Esophagus squamous epithelium (tissue), 5 donors: Measurements from ENCODE around the gene TBXA2R. TPM values are rescaled to one million over a fixed set of nuclear protein-coding genes. Genes with fewer than 3 reads are reported as not detected.

Experiments
- DNase-seq: peaks from one replicate; lab custom pipeline; 2025; lab: John Stamatoyannopoulos, UW
- H3K27ac ChIP-seq, 4 donors: fragments of 200-600 bp; sonication (generic); one replicate each; pipeline ENCODE4 v1.5.1; 2016 to 2019; ENCODE audit warnings: mild to moderate bottlenecking in 1 of 4
- H3K27me3 ChIP-seq, 4 donors: fragments of 200-600 bp; sonication (generic); 1 replicate in 3 of 4; 2 replicates in 1 of 4; pipeline versions ENCODE4 v1.5.1 to v1.6.0; 2017 to 2021; ENCODE audit warnings: antibody characterized with exemption in 1 of 4
- H3K36me3 ChIP-seq, 3 donors: fragments of 200-600 bp; sonication (generic); one replicate each; pipeline ENCODE4 v1.5.1; 2016 to 2019
- H3K4me1 ChIP-seq, 3 donors: fragments of 200-600 bp; sonication (generic); one replicate each; pipeline ENCODE4 v1.5.1; 2017 to 2019
- H3K4me3 ChIP-seq, 4 donors: fragments of 200-600 bp; sonication (generic); 1 replicate in 3 of 4; 2 replicates in 1 of 4; pipeline ENCODE4 v1.5.1; 2016 to 2019; ENCODE audit warnings: mild to moderate bottlenecking in 2 of 4, moderate library complexity in 1 of 4
- H3K9me3 ChIP-seq, 3 donors: fragments of 200-600 bp; sonication (generic); one replicate each; pipeline ENCODE4 v1.5.1; 2016 to 2019
- POLR2A ChIP-seq, 4 donors: fragments of 450-650 bp; IDR thresholded peaks; one replicate each; pipeline ENCODE4 v1.6.1; 2017; ENCODE audit warnings: antibody characterized with exemption in 4 of 4, mild to moderate bottlenecking in 4 of 4, moderate library complexity in 3 of 4
- WGBS, 2 donors: methylation state at CpG; one replicate each; pipeline ENCODE4 v1.1.5; 2018; 5-methylcytosine and 5-hydroxymethylcytosine counted together
- intact Hi-C: fragments of 100-400 bp; cut with DNase I; formaldehyde crosslinking; loops from one replicate; pipeline ENCODE4 v1.15.0; 2022
- total RNA-seq, 4 donors: library from RNA; depleted of rRNA; stranded (reverse); fragments of >200 nt; gene quantifications; one replicate each; pipeline ENCODE4 v1.1.0, GENCODE V29; 2016
- TF ChIP-seq, protein P1 (sequence below), 6 experiments: fragments of 450-650 bp in 4 of 6; fragments of 200-600 bp in 2 of 6; sonication (generic) in 2 of 6; IDR thresholded peaks; one replicate each; pipeline ENCODE4 v1.5.1; 2016 to 2019; ENCODE audit warnings: antibody characterized with exemption in 6 of 6, mild to moderate bottlenecking in 4 of 6, moderate library complexity in 4 of 6
- donor health status: DM: yes; HTN: yes; CAD: no.

TBXA2R gene
- total RNA-seq, 4 donors from 2014 or later: 0.23 to 1.3 (median 0.45) TPM

DNA sequence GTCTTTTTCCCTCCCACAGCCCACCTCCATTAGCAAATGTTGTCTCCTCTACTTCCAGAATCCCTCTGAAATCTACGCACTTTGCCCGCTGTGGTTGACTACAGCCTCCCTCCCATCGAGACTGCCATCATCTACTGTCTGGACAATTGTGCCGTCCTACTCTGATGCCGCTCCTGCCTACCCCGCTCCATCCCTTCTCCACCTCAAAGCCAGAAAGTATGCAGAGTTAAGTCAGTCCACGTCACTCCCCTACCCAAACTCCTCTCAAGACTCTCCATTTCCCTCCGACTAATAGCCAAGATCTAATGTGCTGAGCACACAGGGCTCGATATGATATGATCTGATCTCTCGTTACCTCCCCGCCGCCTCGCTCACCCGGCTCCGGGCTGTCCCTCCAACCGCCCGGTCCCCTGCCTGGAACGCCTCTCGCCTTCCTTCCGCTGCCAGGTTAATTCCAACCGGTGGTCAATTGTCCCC is 19.4 kb upstream of the TBXA2R start:
- Histone ChIP-seq H3K4me3 (peak overlapping the region; percentile 86 to 99 (median 94)), H3K27me3 (no peaks in the 10 kb centered on the region), H3K36me3 (peaks cover 0 to 39% (median 9%) of the 10 kb centered on the region in 3 donors), H3K4me1 (peaks cover 16 to 33% (median 23%) of the 10 kb centered on the region in 3 donors), H3K9me3 (no peaks in the 10 kb centered on the region), H3K27ac (peak overlapping the region; percentile 89 to 99 (median 94))
- intact Hi-C loops: no loop called here
- TF ChIP-seq, protein P1, sequence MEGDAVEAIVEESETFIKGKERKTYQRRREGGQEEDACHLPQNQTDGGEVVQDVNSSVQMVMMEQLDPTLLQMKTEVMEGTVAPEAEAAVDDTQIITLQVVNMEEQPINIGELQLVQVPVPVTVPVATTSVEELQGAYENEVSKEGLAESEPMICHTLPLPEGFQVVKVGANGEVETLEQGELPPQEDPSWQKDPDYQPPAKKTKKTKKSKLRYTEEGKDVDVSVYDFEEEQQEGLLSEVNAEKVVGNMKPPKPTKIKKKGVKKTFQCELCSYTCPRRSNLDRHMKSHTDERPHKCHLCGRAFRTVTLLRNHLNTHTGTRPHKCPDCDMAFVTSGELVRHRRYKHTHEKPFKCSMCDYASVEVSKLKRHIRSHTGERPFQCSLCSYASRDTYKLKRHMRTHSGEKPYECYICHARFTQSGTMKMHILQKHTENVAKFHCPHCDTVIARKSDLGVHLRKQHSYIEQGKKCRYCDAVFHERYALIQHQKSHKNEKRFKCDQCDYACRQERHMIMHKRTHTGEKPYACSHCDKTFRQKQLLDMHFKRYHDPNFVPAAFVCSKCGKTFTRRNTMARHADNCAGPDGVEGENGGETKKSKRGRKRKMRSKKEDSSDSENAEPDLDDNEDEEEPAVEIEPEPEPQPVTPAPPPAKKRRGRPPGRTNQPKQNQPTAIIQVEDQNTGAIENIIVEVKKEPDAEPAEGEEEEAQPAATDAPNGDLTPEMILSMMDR (IDR thresholded peaks at IDR 0.05): no peak
- no peak for TF ChIP-seq POLR2A (IDR thresholded peaks at IDR 0.05)
- DNase-seq: no peak
- WGBS, 2 donors: 1 to 5% methylated on average over 10 to 21 of the region's 21 CpGs

DNA sequence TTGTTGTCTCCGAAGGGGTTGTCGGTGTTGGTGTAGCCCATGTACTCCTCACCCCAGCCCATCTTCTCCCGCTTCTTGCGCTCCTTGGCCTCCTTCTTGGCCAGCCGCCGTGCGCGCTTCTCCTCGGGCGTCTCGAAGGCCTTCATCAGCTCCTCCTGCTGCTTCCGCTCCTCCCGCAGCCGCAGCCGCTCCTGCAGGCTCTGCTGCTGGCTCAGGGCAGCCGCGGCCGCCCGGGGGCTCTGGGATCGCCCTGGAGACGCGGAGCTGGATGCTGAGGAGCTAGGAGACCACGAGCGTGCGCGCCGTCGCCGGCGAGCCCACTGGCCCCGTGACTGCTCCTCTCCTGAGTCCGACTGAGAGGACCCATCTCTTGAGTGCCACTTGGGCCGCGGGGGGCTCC is 17.0 kb upstream of the TBXA2R start:
- H3K27ac ChIP-seq: no peak overlapping the region
- no peak for DNase-seq
- intact Hi-C loops: loop anchor here (5.0 kb wide), 1 partner anchor 76 kb away; no protein-coding TSS in a partner anchor
- H3K36me3 ChIP-seq: peaks cover 0 to 54% (median 9%) of the 10 kb centered on the region in 3 donors
- peaks cover 16 to 43% (median 23%) of the 10 kb centered on the region in 3 donors for H3K4me1 ChIP-seq
- TF ChIP-seq, protein P1 (IDR thresholded peaks at IDR 0.05): no peak
- TF ChIP-seq POLR2A (IDR thresholded peaks at IDR 0.05): no peak
- 93 to 100% methylated on average over 6 to 26 of the region's 34 CpGs for WGBS, 2 donors
- H3K27me3 ChIP-seq: no peaks in the 10 kb centered on the region
- no peaks in the 10 kb centered on the region for H3K9me3 ChIP-seq
- no peak overlapping the region for H3K4me3 ChIP-seq

DNA sequence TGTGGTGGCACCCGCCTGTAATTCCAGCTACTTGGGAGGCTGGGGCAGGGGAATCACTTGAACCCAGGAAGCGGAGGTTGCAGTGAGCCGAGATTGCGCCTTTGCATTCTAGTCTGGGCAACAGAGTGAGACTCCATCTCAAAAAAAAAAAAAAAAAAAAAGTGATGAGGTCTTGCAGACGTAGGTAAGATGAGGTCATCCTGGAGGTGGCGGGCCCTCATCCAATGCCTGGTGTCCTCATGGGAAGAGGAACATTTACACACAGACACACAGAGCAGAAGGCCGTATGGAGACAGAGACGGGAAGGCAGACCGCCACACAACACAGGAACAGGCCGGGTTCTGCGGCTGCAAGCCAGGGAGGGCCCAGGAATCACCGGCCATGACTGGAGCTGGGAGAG is 15.5 kb upstream of the TBXA2R start:
- H3K36me3 ChIP-seq: peaks cover 0 to 66% (median 9%) of the 10 kb centered on the region in 3 donors
- H3K9me3 ChIP-seq: no peaks in the 10 kb centered on the region
- no peak overlapping the region for H3K4me3 ChIP-seq
- peaks cover 17 to 54% (median 20%) of the 10 kb centered on the region in 3 donors for H3K4me1 ChIP-seq
- no peak for TF ChIP-seq POLR2A (IDR thresholded peaks at IDR 0.05)
- no peaks in the 10 kb centered on the region for H3K27me3 ChIP-seq
- intact Hi-C loops: loop anchor here (5.0 kb wide), 1 partner anchor 75 kb away; no protein-coding TSS in a partner anchor
- 81 to 88% methylated on average over 10 to 11 of the region's 12 CpGs for WGBS, 2 donors
- H3K27ac ChIP-seq: no peak overlapping the region
- DNase-seq: no peak

DNA sequence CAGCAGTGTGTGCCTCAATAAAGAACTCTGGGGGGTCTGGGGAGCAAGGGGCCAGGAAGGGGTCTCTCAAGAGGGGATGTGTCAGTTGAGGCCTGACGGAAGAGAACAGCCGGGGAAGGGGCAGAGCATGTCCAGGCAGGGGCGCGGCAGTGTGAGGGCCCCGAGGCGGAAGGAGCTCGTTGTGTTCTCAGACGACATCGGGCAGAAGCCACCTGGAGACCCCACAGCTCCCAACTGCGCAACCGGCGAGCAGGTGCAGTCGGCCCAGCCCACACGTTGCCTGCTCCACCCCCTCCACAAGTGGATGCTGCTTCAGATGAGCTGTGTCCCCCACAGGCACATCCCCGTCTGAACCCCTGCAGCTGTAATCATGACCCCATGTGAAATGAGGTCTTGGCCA is 15.0 kb upstream of the TBXA2R start:
- no peak for TF ChIP-seq POLR2A (IDR thresholded peaks at IDR 0.05)
- TF ChIP-seq, protein P1 (IDR thresholded peaks at IDR 0.05): no peak

DNA sequence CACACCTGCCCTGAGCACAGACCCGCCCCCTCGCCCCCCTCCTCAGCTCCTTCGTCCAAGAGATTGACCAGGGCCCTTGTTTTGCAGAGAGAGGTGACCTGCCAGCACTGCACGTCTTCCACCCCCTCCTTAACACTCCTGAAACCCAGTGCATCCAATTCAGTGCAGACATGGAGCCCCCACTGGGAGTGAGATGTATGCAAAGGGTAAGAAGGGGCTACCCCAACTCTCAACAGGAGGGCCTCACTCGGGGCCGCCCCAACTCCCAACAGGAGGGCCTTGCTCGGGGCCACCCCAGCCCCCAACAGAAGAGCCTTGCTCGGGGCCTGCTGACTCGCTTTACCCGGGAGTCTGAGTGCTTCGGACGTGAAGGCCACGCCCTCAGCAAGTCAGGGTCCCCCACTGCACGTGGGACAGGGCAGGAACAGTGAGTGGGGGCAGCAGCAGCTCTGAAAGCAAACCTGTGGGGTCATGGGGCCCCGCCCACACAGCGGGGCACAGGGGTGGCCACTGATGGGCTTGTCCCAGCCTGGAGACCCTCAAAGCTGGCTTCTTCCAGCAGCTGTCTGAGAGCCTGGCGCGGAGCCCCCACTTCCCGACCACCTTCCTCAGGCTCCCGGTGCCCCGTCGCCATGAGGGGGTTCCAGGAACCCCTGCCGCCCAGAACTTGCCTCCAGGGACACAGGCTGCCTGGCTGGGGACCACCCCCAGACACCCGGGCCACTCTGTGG is 14.3 kb upstream of the TBXA2R start:
- 80 to 100% methylated on average over 1 to 3 of the region's 24 CpGs for WGBS, 2 donors
- intact Hi-C loops: loop anchor here (5.0 kb wide), 1 partner anchor 74 kb away; no protein-coding TSS in a partner anchor

More for the DNA sequence above, 15.0 kb upstream of the TBXA2R start:
- no peak overlapping the region for H3K4me3 ChIP-seq
- H3K36me3 ChIP-seq: peaks cover 0 to 72% (median 9%) of the 10 kb centered on the region in 3 donors
- no peaks in the 10 kb centered on the region for H3K9me3 ChIP-seq
- 87% methylated on average over 12 of the region's 15 CpGs for WGBS, 2 donors
- no peaks in the 10 kb centered on the region for H3K27me3 ChIP-seq
- H3K4me1 ChIP-seq: peaks cover 14 to 53% (median 19%) of the 10 kb centered on the region in 3 donors
- intact Hi-C loops: loop anchor here (5.0 kb wide), 1 partner anchor 74 kb away; no protein-coding TSS in a partner anchor
- DNase-seq: no peak
- no peak overlapping the region for H3K27ac ChIP-seq

More for the DNA sequence above, 14.3 kb upstream of the TBXA2R start:
- Histone ChIP-seq H3K9me3 (no peaks in the 10 kb centered on the region), H3K27me3 (no peaks in the 10 kb centered on the region), H3K4me1 (peaks cover 12 to 50% (median 19%) of the 10 kb centered on the region in 3 donors), H3K27ac (no peak overlapping the region), H3K4me3 (no peak overlapping the region), H3K36me3 (peaks cover 0 to 79% (median 9%) of the 10 kb centered on the region in 3 donors)
- TF ChIP-seq, protein P1 (IDR thresholded peaks at IDR 0.05): no peak
- TF ChIP-seq POLR2A (IDR thresholded peaks at IDR 0.05): no peak
- DNase-seq: no peak
